ENCODE measurements around the gene GRB10.

GRB10 gene

GRCh38 chr7:50555594-50556140, 227.0 kb downstream of the GRB10 start:
- TF ChIP-seq, protein P1, sequence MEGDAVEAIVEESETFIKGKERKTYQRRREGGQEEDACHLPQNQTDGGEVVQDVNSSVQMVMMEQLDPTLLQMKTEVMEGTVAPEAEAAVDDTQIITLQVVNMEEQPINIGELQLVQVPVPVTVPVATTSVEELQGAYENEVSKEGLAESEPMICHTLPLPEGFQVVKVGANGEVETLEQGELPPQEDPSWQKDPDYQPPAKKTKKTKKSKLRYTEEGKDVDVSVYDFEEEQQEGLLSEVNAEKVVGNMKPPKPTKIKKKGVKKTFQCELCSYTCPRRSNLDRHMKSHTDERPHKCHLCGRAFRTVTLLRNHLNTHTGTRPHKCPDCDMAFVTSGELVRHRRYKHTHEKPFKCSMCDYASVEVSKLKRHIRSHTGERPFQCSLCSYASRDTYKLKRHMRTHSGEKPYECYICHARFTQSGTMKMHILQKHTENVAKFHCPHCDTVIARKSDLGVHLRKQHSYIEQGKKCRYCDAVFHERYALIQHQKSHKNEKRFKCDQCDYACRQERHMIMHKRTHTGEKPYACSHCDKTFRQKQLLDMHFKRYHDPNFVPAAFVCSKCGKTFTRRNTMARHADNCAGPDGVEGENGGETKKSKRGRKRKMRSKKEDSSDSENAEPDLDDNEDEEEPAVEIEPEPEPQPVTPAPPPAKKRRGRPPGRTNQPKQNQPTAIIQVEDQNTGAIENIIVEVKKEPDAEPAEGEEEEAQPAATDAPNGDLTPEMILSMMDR (IDR thresholded peaks at IDR 0.05; ENCODE audit: low read depth, low read length), result no peak
- no peak for TF ChIP-seq EZH2phosphoT487 (IDR thresholded peaks at IDR 0.05; ENCODE audit: low read depth)
- Histone ChIP-seq H4K20me1 (ENCODE audit: insufficient read depth, low read length) (no peaks in the 10 kb centered on the region), H2AFZ (ENCODE audit: low read depth, low read length) (no peak overlapping the region), H3K36me3 (replicated peaks; ENCODE audit: low read depth, low read length) (no peaks in the 10 kb centered on the region), H3K4me3 (ENCODE audit: low read length) (no peak overlapping the region), H3K9ac (ENCODE audit: low read length) (no peak overlapping the region), H3K79me2 (ENCODE audit: low read length) (no peaks in the 10 kb centered on the region), H3K4me1 (ENCODE audit: low read length) (no peaks in the 10 kb centered on the region), H3K4me2 (ENCODE audit: low read length) (no peak overlapping the region), H3K27me3 (ENCODE audit: low read depth, low read length) (peaks cover 28% of the 10 kb centered on the region), H3K9me3 (ENCODE audit: insufficient read depth, low read length) (no peaks in the 10 kb centered on the region), H3K27ac (ENCODE audit: low read length) (no peak overlapping the region)

DNA sequence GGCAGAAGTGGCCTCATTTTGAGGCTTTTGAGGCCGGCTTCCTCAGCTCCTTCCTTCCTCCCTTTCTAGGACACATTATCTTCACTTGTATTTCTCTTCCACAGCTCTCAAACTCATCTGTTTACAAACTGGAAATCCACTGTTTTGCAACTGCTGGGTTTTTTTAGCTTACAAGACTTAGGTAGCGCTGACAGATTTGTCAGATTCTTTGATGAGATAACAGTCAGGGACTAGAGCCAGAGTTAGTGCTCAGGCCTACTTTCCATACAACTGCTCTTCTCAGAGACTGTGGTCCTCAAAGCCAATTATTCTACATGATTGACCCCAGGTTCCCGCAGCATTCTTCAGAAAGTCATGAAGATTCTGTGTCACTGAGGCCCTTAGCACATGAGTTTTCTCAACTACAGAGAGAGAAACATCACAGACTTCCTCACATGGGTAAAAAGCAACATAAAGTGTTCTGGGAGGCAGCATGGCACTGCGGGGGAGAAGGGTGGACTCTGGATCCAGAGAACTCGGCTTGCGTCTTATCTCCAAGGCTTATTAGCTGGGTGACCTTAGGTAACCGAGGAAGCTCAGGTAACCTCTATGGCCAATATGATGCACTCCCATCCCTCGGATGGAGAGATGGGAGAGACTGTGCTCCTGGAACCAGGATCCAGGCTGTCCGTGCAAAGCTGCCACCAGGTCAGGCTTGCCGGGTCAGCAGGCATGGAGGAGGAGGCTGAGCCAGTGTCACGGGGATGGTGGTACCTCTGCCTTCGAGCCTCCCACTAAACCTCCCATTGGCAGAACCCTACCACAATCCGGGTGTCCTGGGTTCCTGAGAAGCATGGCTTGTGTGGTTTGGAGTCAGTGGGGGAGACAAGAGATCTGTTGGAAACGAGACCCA, 228.0 kb downstream of the GRB10 start:
- H3K27me3 ChIP-seq (ENCODE audit: low read depth, low read length), result peaks cover 30% of the 10 kb centered on the region
- H3K9ac ChIP-seq (ENCODE audit: low read length), result no peak overlapping the region
- no peak for TF ChIP-seq EZH2phosphoT487 (IDR thresholded peaks at IDR 0.05; ENCODE audit: low read depth)
- TF ChIP-seq, protein P1 (IDR thresholded peaks at IDR 0.05; ENCODE audit: low read depth, low read length), result no peak
- H3K4me1 ChIP-seq (ENCODE audit: low read length), result no peaks in the 10 kb centered on the region
- H2AFZ ChIP-seq (ENCODE audit: low read depth, low read length), result no peak overlapping the region
- H4K20me1 ChIP-seq (ENCODE audit: insufficient read depth, low read length), result no peaks in the 10 kb centered on the region
- no peaks in the 10 kb centered on the region for H3K79me2 ChIP-seq (ENCODE audit: low read length)
- no peak overlapping the region for H3K4me3 ChIP-seq (ENCODE audit: low read length)
- no peak overlapping the region for H3K4me2 ChIP-seq (ENCODE audit: low read length)
- no peak overlapping the region for H3K27ac ChIP-seq (ENCODE audit: low read length)
- H3K9me3 ChIP-seq (ENCODE audit: insufficient read depth, low read length), result no peaks in the 10 kb centered on the region
- no peaks in the 10 kb centered on the region for H3K36me3 ChIP-seq (replicated peaks; ENCODE audit: low read depth, low read length)

DNA sequence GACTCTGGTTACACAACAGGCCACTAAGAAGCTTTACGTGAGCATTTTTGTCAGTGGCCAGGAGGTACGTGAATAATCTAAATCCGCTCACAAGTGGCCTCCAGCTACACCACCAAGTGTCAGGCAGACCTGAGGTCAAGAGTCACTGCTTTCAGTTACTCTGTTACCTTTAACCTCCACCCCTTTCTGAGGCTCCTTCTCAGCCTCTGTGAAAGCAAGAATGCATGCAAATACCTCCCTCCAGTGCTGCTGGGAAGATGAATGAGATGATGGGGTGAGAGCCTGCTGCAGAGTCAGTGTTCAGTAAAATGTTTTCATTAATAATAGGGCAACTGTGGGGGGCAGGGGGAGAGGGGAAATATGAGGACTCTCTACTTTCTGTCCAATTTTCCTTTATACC, 228.7 kb downstream of the GRB10 start:
- no peak overlapping the region for H3K4me3 ChIP-seq (ENCODE audit: low read length)
- H3K79me2 ChIP-seq (ENCODE audit: low read length), result no peaks in the 10 kb centered on the region
- H3K9ac ChIP-seq (ENCODE audit: low read length), result no peak overlapping the region
- no peaks in the 10 kb centered on the region for H4K20me1 ChIP-seq (ENCODE audit: insufficient read depth, low read length)
- TF ChIP-seq, protein P1 (IDR thresholded peaks at IDR 0.05; ENCODE audit: low read depth, low read length), result no peak
- no peak for TF ChIP-seq EZH2phosphoT487 (IDR thresholded peaks at IDR 0.05; ENCODE audit: low read depth)
- H3K27me3 ChIP-seq (ENCODE audit: low read depth, low read length), result peaks cover 31% of the 10 kb centered on the region
- H3K36me3 ChIP-seq (replicated peaks; ENCODE audit: low read depth, low read length), result no peaks in the 10 kb centered on the region
- H3K4me1 ChIP-seq (ENCODE audit: low read length), result no peaks in the 10 kb centered on the region
- no peak overlapping the region for H3K4me2 ChIP-seq (ENCODE audit: low read length)
- no peak overlapping the region for H3K27ac ChIP-seq (ENCODE audit: low read length)
- H3K9me3 ChIP-seq (ENCODE audit: insufficient read depth, low read length), result no peaks in the 10 kb centered on the region
- no peak overlapping the region for H2AFZ ChIP-seq (ENCODE audit: low read depth, low read length)

DNA sequence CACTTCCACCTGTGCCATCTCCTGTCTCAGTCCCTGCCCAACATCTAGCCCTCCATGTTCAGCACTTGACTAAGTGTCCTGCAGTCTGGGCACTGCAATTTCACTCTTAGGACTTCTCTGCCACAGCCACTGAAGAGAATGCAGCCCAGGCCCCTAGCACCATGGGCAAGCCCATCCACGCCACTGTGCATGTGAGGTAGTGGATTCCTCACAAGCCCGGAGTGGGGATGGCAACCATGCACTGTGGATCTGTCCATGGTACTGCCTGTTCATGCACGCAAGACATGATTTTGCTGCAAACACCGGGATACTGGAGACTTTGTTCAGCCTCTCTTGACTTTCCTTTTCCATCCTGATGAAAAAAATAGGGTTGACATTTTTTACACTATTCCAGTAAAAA, 229.8 kb downstream of the GRB10 start:
- H3K27ac ChIP-seq (ENCODE audit: low read length), result no peak overlapping the region
- H3K4me3 ChIP-seq (ENCODE audit: low read length), result no peak overlapping the region
- no peaks in the 10 kb centered on the region for H3K36me3 ChIP-seq (replicated peaks; ENCODE audit: low read depth, low read length)
- no peak overlapping the region for H3K9ac ChIP-seq (ENCODE audit: low read length)
- H4K20me1 ChIP-seq (ENCODE audit: insufficient read depth, low read length), result no peaks in the 10 kb centered on the region
- H2AFZ ChIP-seq (ENCODE audit: low read depth, low read length), result no peak overlapping the region
- no peaks in the 10 kb centered on the region for H3K9me3 ChIP-seq (ENCODE audit: insufficient read depth, low read length)
- H3K79me2 ChIP-seq (ENCODE audit: low read length), result no peaks in the 10 kb centered on the region
- no peak overlapping the region for H3K4me2 ChIP-seq (ENCODE audit: low read length)
- TF ChIP-seq EZH2phosphoT487 (IDR thresholded peaks at IDR 0.05; ENCODE audit: low read depth), result no peak
- TF ChIP-seq, protein P1 (IDR thresholded peaks at IDR 0.05; ENCODE audit: low read depth, low read length), result no peak
- no peaks in the 10 kb centered on the region for H3K4me1 ChIP-seq (ENCODE audit: low read length)
- H3K27me3 ChIP-seq (ENCODE audit: low read depth, low read length), result peaks cover 38% of the 10 kb centered on the region
